ENCODE measurements around the gene ASS1.
A peak's percentile ranks its signal among the peaks of the same experiment; 100 is the strongest.

The ASS1 gene

GRCh38 chr9:130461218-130461630 lies 16.5 kb downstream of the ASS1 start (continued):
- TF ChIP-seq CTCF (tag by site-specific recombination; IDR thresholded peaks at IDR 0.05) = peak; percentile 92
- no peak for TF ChIP-seq ZNF248 (tag by site-specific recombination; IDR thresholded peaks at IDR 0.05)
- peak; percentile 43; the same call in 1 of the 2 replicates for TF ChIP-seq KLF8 (tag by site-specific recombination; IDR thresholded peaks at IDR 0.05)

- CTCF ChIA-PET = interaction anchor here (0.7 to 15.5 kb wide), 13 partner anchors 13 to 402 kb away, joined by 3 to 305 read pairs (median 5); partner anchors contain the start of gene EXOSC2
- Histone ChIP-seq H3K9me3 (ENCODE audit: control insufficient read depth, insufficient read depth, low read depth, low read length) (no peaks in the 10 kb centered on the region), H3K4me1 (ENCODE audit: control insufficient read depth, insufficient read depth, low read length) (no peaks in the 10 kb centered on the region), H3K4me3 (ENCODE audit: low read depth, low read length) (no peak overlapping the region), H3K36me3 (ENCODE audit: control insufficient read depth in 2 of 2, insufficient read depth in 1 of 2, low read length in 2 of 2) (peaks cover 0 to 7% of the 10 kb centered on the region in 2 experiments; a peak in 1 of 3 replicates), H3K27ac (ENCODE audit: extremely low read depth, low read depth, low read length) (no peak overlapping the region)
- TF ChIP-seq ZSCAN18 (tag by site-specific recombination; IDR thresholded peaks at IDR 0.05) = no peak
- no peak; the same call in 1 of the 2 replicates for TF ChIP-seq ZNF341 (tag by site-specific recombination; IDR thresholded peaks at IDR 0.05; ENCODE audit: low read depth)
- no peak for TF ChIP-seq ZNF571 (tag by site-specific recombination; IDR thresholded peaks at IDR 0.05)
- TF ChIP-seq ZNF529 (tag by site-specific recombination; IDR thresholded peaks at IDR 0.05; ENCODE audit: insufficient replicate concordance) = no peak
- no peak for TF ChIP-seq ZNF514 (tag by site-specific recombination; IDR thresholded peaks at IDR 0.05)
- no peak for TF ChIP-seq ZNF24 (tag by site-specific recombination; IDR thresholded peaks at IDR 0.05)
- no peak for TF ChIP-seq BCL11A (tag by site-specific recombination; IDR thresholded peaks at IDR 0.05; ENCODE audit: low read depth)
- POLR2A ChIA-PET = interaction anchor here (1.4 kb wide), 1 partner anchor 221 kb away, joined by 8 read pairs; no protein-coding TSS in a partner anchor
Measured at GRCh38 chr9:130461731-130462130, 17.0 kb downstream of the ASS1 start.

GRCh38 chr9:130462685-130463540 lies 18.2 kb downstream of the ASS1 start:
- CTCF ChIA-PET = interaction anchor here (0.6 to 15.5 kb wide), 12 partner anchors 9 to 407 kb away, joined by 3 to 305 read pairs (median 4); partner anchors contain the start of gene EXOSC2
- Histone ChIP-seq H3K9me3 (ENCODE audit: control insufficient read depth, insufficient read depth, low read depth, low read length) (no peaks in the 10 kb centered on the region), H3K4me3 (ENCODE audit: low read depth, low read length) (no peak overlapping the region), H3K4me1 (ENCODE audit: control insufficient read depth, insufficient read depth, low read length) (no peaks in the 10 kb centered on the region), H3K36me3 (ENCODE audit: control insufficient read depth in 2 of 2, insufficient read depth in 1 of 2, low read length in 2 of 2) (peaks cover 0 to 7% of the 10 kb centered on the region in 2 experiments; a peak in 1 of 3 replicates), H3K27ac (ENCODE audit: extremely low read depth, low read depth, low read length) (no peak overlapping the region)
- POLR2A ChIA-PET = interaction anchor here (0.5 to 1.8 kb wide), 4 partner anchors 127 to 288 kb away, joined by 4 to 8 read pairs (median 6); no protein-coding TSS in a partner anchor
- TF ChIP-seq ZNF26 (tag by site-specific recombination; IDR thresholded peaks at IDR 0.05) = no peak
